BLaER1 (cell line): ENCODE measurements around the gene SHANK1.

Experiments used
- H3K27ac ChIP-seq: shearing (Covaris generic); formaldehyde crosslinking; 2 replicates; pipeline ENCODE4 v1.8.1; 2022
- H3K27me3 ChIP-seq: shearing (Covaris generic); formaldehyde crosslinking; 2 replicates; pipeline ENCODE4 v1.8.1; 2022
- H3K36me3 ChIP-seq: shearing (Covaris generic); formaldehyde crosslinking; 2 replicates; pipeline ENCODE4 v1.8.1; 2022
- H3K4me1 ChIP-seq: shearing (Covaris generic); formaldehyde crosslinking; 2 replicates; pipeline ENCODE4 v1.8.1; 2022
- H3K4me2 ChIP-seq: shearing (Covaris generic); formaldehyde crosslinking; 2 replicates; pipeline ENCODE4 v1.8.1; 2022
- H3K4me3 ChIP-seq: shearing (Covaris generic); formaldehyde crosslinking; 2 replicates; pipeline ENCODE4 v1.8.1; 2022
- H3K9ac ChIP-seq: shearing (Covaris generic); formaldehyde crosslinking; 2 replicates; pipeline ENCODE4 v1.8.1; 2022
- H3K9me3 ChIP-seq: shearing (Covaris generic); formaldehyde crosslinking; 2 replicates; pipeline ENCODE4 v1.8.1; 2022
- H4K20me1 ChIP-seq: shearing (Covaris generic); formaldehyde crosslinking; 2 replicates; pipeline ENCODE4 v1.8.1; 2022
- Cebpa-rat ChIP-seq: shearing (Covaris generic); IDR thresholded peaks from 2 replicates; pipeline ENCODE4 v1.8.1; 2022

Gene SHANK1

GRCh38 chr19:50657712-50658440 is 61.7 kb downstream of the SHANK1 start:
- H3K9me3 ChIP-seq, result peaks cover 6% of the 10 kb centered on the region; the same call in 1 of the 2 replicates
- no peak for TF ChIP-seq Cebpa-rat
- H3K4me2 ChIP-seq, result peak overlapping the region; percentile 97
- H3K36me3 ChIP-seq, result peaks cover 10% of the 10 kb centered on the region
- peak overlapping the region; percentile 95 for H3K27ac ChIP-seq
- no peaks in the 10 kb centered on the region for H3K27me3 ChIP-seq
- H3K9ac ChIP-seq, result peak overlapping the region; percentile 86
- H4K20me1 ChIP-seq, result peaks cover 31% of the 10 kb centered on the region
- peaks cover 39% of the 10 kb centered on the region for H3K4me1 ChIP-seq
- H3K4me3 ChIP-seq, result peak overlapping the region; percentile 80

- Histone ChIP-seq H3K27me3 (no peaks in the 10 kb centered on the region), H3K27ac (no peak overlapping the region), H3K4me1 (peaks cover 37% of the 10 kb centered on the region), H3K4me2 (peak overlapping the region; percentile 94), H3K9ac (peak overlapping the region; percentile 76; the same call in 1 of the 2 replicates), H3K9me3 (peaks cover 6% of the 10 kb centered on the region; the same call in 1 of the 2 replicates), H4K20me1 (peaks cover 25% of the 10 kb centered on the region), H3K36me3 (peaks cover 8% of the 10 kb centered on the region), H3K4me3 (peak overlapping the region; percentile 67)
- no peak for TF ChIP-seq Cebpa-rat
Measured at GRCh38 chr19:50657222-50657669, 62.4 kb downstream of the SHANK1 start.

DNA sequence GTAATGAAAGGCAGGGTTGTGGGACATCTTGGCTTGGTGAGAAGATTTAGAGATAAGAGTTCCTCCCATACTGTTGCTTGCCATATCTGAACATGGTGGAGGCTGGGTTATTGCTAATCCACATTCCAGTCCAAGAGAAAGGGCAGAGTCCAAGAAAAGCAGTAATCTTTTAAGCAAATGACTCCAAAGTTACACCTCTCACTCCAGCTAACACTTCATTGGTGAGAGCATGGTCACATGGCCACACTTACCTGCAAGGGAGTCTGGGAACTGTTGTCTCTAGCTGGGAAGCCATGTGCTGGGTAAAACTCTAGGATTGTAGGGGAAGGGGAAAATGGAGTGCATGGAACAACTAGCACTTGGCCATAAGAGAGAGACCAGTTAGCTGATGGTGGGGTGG is 64.7 kb downstream of the SHANK1 start:
- Histone ChIP-seq H3K9me3 (peaks cover 6% of the 10 kb centered on the region; the same call in 1 of the 2 replicates), H3K27me3 (no peaks in the 10 kb centered on the region), H3K27ac (no peak overlapping the region), H3K36me3 (no peaks in the 10 kb centered on the region), H3K4me2 (no peak overlapping the region), H3K4me1 (peaks cover 18% of the 10 kb centered on the region), H4K20me1 (peaks cover 1% of the 10 kb centered on the region; the same call in 1 of the 2 replicates), H3K9ac (no peak overlapping the region), H3K4me3 (no peak overlapping the region)
- no peak for TF ChIP-seq Cebpa-rat

GRCh38 chr19:50652722-50653121 is 66.9 kb downstream of the SHANK1 start:
- Histone ChIP-seq H3K9me3 (peaks cover 6% of the 10 kb centered on the region; the same call in 1 of the 2 replicates), H3K36me3 (no peaks in the 10 kb centered on the region), H4K20me1 (no peaks in the 10 kb centered on the region), H3K9ac (no peak overlapping the region), H3K27ac (no peak overlapping the region), H3K4me1 (peaks cover 24% of the 10 kb centered on the region), H3K4me2 (no peak overlapping the region), H3K27me3 (no peaks in the 10 kb centered on the region), H3K4me3 (no peak overlapping the region)
- no peak for TF ChIP-seq Cebpa-rat

GRCh38 chr19:50651174-50651573 is 68.4 kb downstream of the SHANK1 start:
- H4K20me1 ChIP-seq, result no peaks in the 10 kb centered on the region
- no peak for TF ChIP-seq Cebpa-rat
- no peak overlapping the region for H3K4me3 ChIP-seq
- H3K9ac ChIP-seq, result no peak overlapping the region
- H3K4me1 ChIP-seq, result peaks cover 12% of the 10 kb centered on the region; the same call in 1 of the 2 replicates
- no peaks in the 10 kb centered on the region for H3K27me3 ChIP-seq
- no peak overlapping the region for H3K27ac ChIP-seq
- no peak overlapping the region for H3K4me2 ChIP-seq
- H3K36me3 ChIP-seq, result no peaks in the 10 kb centered on the region
- H3K9me3 ChIP-seq, result peaks cover 6% of the 10 kb centered on the region; the same call in 1 of the 2 replicates

DNA sequence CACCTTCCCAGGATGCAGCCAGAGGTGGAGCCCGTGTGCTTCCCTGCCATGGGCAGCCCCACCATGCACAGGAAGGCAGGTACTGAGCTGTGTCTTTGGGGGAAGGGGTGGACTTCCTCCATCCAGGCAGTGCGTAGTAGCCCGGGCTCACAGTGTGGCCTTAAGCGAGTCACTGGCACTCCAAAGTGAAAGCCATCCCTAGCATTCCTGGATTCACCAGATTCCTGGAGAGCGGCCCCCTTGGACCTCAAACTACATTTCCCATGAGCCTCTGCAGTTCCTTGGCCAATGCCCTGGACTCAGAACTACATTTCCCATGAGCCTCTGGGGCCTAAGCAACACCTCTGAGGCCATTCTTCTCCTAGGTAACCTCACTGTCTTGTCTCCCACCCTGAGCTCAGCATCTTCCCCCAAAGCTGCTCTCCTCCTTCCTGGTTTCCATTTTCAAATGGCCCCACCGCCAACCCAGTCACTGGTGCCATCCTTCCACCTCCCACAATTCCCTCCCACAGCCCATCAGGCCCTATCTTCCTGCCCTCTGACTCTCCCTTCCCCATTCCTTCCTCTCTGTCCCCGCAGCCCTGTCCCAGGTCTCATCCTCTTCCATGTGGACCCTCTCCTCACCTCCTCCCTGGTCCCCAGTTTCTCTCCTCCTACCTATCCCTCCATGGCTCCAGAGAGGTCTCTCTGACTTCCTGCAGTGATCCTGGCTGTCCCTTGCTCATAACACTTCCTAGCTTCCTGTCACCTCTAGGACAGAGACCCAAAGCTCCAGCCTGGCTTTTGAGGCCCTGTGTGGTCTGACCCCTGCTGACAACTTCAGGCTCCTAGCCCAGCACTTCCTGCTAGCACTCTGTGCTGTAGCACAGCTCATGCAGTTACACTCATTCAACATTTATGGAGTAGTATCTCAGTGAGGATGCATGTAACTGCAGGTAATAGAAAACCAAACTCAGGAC is 69.9 kb downstream of the SHANK1 start, which contains the start of gene C19orf81:
Gene C19orf81 (plus strand): TSS at position 13 of the 959 bp plus-strand sequence. CDS start 0 bp downstream, at position 13.
- Histone ChIP-seq H3K9ac (no peak within 1 kb of the TSS), H3K4me2 (peak within 1 kb of the TSS; percentile 37; the same call in 1 of the 2 replicates), H4K20me1 (no peaks in the 10 kb centered on the region), H3K27me3 (no peaks in the 10 kb centered on the region), H3K27ac (0 out of 2 replicates have a peak within 1 kb of the TSS, but pooled peaks have one; percentile 30), H3K9me3 (peaks cover under 1% of the 10 kb centered on the region; the same call in 1 of the 2 replicates), H3K36me3 (no peaks in the 10 kb centered on the region), H3K4me3 (no peak within 1 kb of the TSS), H3K4me1 (peaks cover 12% of the 10 kb centered on the region; the same call in 1 of the 2 replicates)
- TF ChIP-seq Cebpa-rat, result no peak

DNA sequence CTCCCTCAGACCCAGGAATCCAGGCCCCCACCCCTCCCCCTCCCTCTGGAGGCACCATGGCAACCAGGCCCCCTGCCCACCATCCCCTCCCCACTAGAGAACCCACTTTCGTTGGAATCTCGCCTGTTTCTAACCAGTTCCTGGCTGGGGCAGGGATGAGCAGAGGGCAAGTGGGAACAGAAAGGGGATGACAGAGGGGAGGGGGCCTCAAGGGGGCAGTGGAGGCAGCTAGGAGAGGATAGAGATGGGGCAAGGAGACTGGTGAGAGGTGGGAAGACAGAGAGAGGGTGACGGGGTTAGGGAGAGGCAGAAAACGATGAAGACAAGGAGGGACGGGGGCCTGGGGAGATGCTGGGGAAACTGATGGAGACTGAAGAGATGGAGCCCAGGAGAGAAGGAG is 70.9 kb downstream of the SHANK1 start:
- H3K4me2 ChIP-seq, result no peak overlapping the region
- H3K4me3 ChIP-seq, result no peak overlapping the region
- H3K27me3 ChIP-seq, result no peaks in the 10 kb centered on the region
- H4K20me1 ChIP-seq, result no peaks in the 10 kb centered on the region
- peaks cover 12% of the 10 kb centered on the region; the same call in 1 of the 2 replicates for H3K4me1 ChIP-seq
- no peak overlapping the region for H3K9ac ChIP-seq
- TF ChIP-seq Cebpa-rat, result no peak
- H3K9me3 ChIP-seq, result no peaks in the 10 kb centered on the region
- no peaks in the 10 kb centered on the region for H3K36me3 ChIP-seq
- H3K27ac ChIP-seq, result no peak overlapping the region

DNA sequence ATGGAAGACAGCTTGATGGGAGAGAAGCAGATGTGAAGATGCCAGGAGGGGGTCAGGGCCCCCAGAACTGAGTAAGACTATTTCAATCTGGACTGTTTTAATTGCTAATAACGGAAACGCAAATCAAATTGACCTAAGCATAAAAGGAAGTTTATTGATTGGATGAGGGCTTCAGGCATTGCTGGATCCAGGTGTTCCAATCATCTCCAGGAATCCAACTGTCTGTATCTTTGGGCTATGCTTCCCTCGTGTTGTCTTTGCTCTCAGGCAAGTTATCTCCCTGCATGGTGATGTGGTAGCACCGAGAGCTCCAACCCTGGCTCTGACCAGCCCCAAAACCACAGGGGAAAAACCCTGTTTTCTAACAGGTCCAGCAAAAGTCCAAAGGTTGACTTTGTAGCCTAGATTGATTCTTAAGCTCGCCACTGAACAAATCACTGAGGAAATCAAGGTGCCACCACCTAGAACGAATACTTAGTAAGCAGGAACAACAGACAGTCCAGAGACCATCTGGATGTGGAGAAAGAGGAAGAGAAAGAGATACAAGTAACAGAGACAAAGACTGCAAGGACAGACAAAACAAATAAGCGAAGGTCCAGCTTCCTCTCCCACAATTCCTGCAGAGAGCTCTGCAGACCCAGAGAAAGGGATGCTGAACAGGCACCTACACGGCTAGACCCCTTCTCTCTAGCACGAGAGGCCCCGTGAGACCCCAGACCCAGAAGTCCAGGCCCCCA is 71.6 kb downstream of the SHANK1 start:
- Histone ChIP-seq H3K4me2 (no peak overlapping the region), H3K4me3 (no peak overlapping the region), H3K9ac (no peak overlapping the region), H3K4me1 (peaks cover 12% of the 10 kb centered on the region; the same call in 1 of the 2 replicates), H3K27me3 (no peaks in the 10 kb centered on the region), H3K36me3 (no peaks in the 10 kb centered on the region), H3K27ac (no peak overlapping the region), H3K9me3 (no peaks in the 10 kb centered on the region), H4K20me1 (no peaks in the 10 kb centered on the region)
- no peak for TF ChIP-seq Cebpa-rat
